Esophagus muscularis mucosa (tissue), 4 donors: ENCODE results near the gene RPL39. TPM values are rescaled to one million over a fixed set of nuclear protein-coding genes. Genes with fewer than 3 reads are reported as not detected.

Experiments used
- DNase-seq: peaks from one replicate; pipeline ENCODE4 v3.0.0-alpha.2; 2017; ENCODE audit errors: extremely low spot score
- H3K27ac ChIP-seq, 4 donors: fragments of 200-600 bp; sonication (generic); replicated peaks in 1 of 4; 1 replicate in 3 of 4; 2 replicates in 1 of 4; pipeline ENCODE4 v1.5.1; 2016 to 2019; ENCODE audit warnings: mild to moderate bottlenecking in 1 of 4
- H3K27me3 ChIP-seq, 4 donors: fragments of 200-600 bp; sonication (generic); one replicate each; pipeline versions ENCODE4 v1.5.1 to v1.6.0; 2016 to 2019
- H3K36me3 ChIP-seq, 4 donors: fragments of 200-600 bp; sonication (generic); one replicate each; pipeline ENCODE4 v1.5.1; 2016 to 2019
- H3K4me1 ChIP-seq, 4 donors: fragments of 200-600 bp; sonication (generic); one replicate each; pipeline ENCODE4 v1.5.1; 2016 to 2019
- H3K4me3 ChIP-seq, 4 donors: fragments of 200-600 bp; sonication (generic); 1 replicate in 2 of 4; 2 replicates in 2 of 4; pipeline ENCODE4 v1.5.1; 2016 to 2019; ENCODE audit warnings: mild to moderate bottlenecking in 4 of 4, moderate library complexity in 1 of 4
- H3K9me3 ChIP-seq, 4 donors: fragments of 200-600 bp; sonication (generic); 1 replicate in 3 of 4; 2 replicates in 1 of 4; pipeline ENCODE4 v1.5.1; 2016 to 2019
- EP300 ChIP-seq: sonication (generic); formaldehyde crosslinking; IDR thresholded peaks from one replicate; pipeline ENCODE4 v1.6.1; 2017; ENCODE audit warnings: antibody characterized with exemption
- POLR2A ChIP-seq: fragments of 450-650 bp; IDR thresholded peaks from one replicate; pipeline ENCODE4 v1.6.1; 2017; ENCODE audit warnings: antibody characterized with exemption, moderate library complexity, mild to moderate bottlenecking, low read depth
- POLR2AphosphoS5 ChIP-seq, 2 donors: sonication (generic); formaldehyde crosslinking; IDR thresholded peaks; one replicate each; pipeline ENCODE4 v1.6.1; 2017; ENCODE audit warnings: antibody characterized with exemption in 2 of 2
- WGBS: methylation state at CpG from one replicate; pipeline ENCODE4 v1.1.5; 2018; 5-methylcytosine and 5-hydroxymethylcytosine counted together
- intact Hi-C: fragments of 100-400 bp; cut with DNase I; formaldehyde crosslinking; loops from one replicate; pipeline ENCODE4 v1.15.1; 2023
- small RNA-seq, 3 donors: library from RNA; depleted of rRNA; stranded (forward); fragments of <200 nt; gene quantifications; one replicate each; pipeline ENCODE3, GENCODE V24; 2016
- total RNA-seq, 4 donors: library from RNA; depleted of rRNA; stranded (reverse); fragments of >200 nt; gene quantifications; one replicate each; pipeline versions ENCODE4 v1.1.0 to v1.2.1, GENCODE V29; 2016
- TF ChIP-seq, protein P1 (sequence below), 3 experiments: fragments of 200-600 bp in 2 of 3; fragments of 450-650 bp in 1 of 3; sonication (generic) in 2 of 3; IDR thresholded peaks; one replicate each; pipeline ENCODE4 v1.5.1; 2017 to 2019; ENCODE audit warnings: antibody characterized with exemption in 3 of 3, mild to moderate bottlenecking in 2 of 3, moderate library complexity in 1 of 3

The RPL39 gene
- total RNA-seq, 4 donors from 2014 or later = 593 to 7,104 (median 2,426) TPM

- intact Hi-C loops = no loop called here
- Histone ChIP-seq H3K36me3 (no peaks in the 10 kb centered on the region), H3K27me3 (no peaks in the 10 kb centered on the region), H3K4me3 (no peak overlapping the region), H3K27ac (no peak overlapping the region), H3K4me1 (no peaks in the 10 kb centered on the region), H3K9me3 (no peaks in the 10 kb centered on the region)
- WGBS = 79% methylated on average over 4 of the region's 4 CpGs
- no peak for DNase-seq
- no peak for TF ChIP-seq POLR2AphosphoS5 (IDR thresholded peaks at IDR 0.05)
- TF ChIP-seq, protein P1, sequence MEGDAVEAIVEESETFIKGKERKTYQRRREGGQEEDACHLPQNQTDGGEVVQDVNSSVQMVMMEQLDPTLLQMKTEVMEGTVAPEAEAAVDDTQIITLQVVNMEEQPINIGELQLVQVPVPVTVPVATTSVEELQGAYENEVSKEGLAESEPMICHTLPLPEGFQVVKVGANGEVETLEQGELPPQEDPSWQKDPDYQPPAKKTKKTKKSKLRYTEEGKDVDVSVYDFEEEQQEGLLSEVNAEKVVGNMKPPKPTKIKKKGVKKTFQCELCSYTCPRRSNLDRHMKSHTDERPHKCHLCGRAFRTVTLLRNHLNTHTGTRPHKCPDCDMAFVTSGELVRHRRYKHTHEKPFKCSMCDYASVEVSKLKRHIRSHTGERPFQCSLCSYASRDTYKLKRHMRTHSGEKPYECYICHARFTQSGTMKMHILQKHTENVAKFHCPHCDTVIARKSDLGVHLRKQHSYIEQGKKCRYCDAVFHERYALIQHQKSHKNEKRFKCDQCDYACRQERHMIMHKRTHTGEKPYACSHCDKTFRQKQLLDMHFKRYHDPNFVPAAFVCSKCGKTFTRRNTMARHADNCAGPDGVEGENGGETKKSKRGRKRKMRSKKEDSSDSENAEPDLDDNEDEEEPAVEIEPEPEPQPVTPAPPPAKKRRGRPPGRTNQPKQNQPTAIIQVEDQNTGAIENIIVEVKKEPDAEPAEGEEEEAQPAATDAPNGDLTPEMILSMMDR (IDR thresholded peaks at IDR 0.05) = no peak
- no peak for TF ChIP-seq POLR2A
- TF ChIP-seq EP300 = no peak
Observed at GRCh38 chrX:119745283-119745848, 46.1 kb downstream of the RPL39 start.

DNA sequence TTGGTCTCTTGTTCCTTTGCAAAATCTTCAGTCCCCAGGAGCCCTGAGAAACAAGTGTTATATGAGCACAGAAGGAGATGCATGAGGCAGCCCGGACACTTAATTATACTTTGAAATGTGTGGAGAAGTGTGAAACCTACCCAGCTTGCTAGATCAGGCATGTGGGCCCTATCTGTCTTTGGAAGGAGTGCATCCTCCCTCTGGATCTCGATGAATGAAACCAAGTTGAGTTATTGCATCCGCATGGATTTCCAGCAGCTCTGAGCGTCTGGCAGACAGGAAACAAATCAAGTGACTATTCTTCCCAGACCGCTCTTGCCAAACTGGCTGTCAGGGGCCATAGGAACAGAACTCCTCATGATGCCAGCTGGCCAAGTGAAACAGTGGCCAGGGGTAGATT, 52.7 kb downstream of the RPL39 start:
- TF ChIP-seq, protein P1 (IDR thresholded peaks at IDR 0.05) = no peak
- TF ChIP-seq POLR2AphosphoS5 (IDR thresholded peaks at IDR 0.05) (no peak), EP300 (no peak), POLR2A (no peak)
- Histone ChIP-seq H3K27ac (no peak overlapping the region), H3K4me1 (peaks cover 0 to 11% (median 9%) of the 10 kb centered on the region in 4 donors), H3K9me3 (no peaks in the 10 kb centered on the region), H3K36me3 (no peaks in the 10 kb centered on the region), H3K4me3 (no peak overlapping the region), H3K27me3 (no peaks in the 10 kb centered on the region)
- intact Hi-C loops = no loop called here
- no peak for DNase-seq
- WGBS = 80% methylated on average over 5 of the region's 5 CpGs

Small RNAs within 50 kb of the gene (small RNA-seq; reads per million reads assigned to genes)
- 0 reads per million in 3 donors for gene SNORA69

Other genes with a start within 250 kb of the RPL39 start
- gene STEEP1, start 226.2 kb downstream of the RPL39 start, total RNA-seq = 10 to 100 TPM; 18.1 to 24.7 (median 20.6) TPM
- gene UBE2A, start 217.1 kb downstream of the RPL39 start, total RNA-seq = 10 to 100 TPM; 24.5 to 39.9 (median 33.3) TPM
- 1 to 10 TPM; 3.3 to 6.7 (median 5.3) TPM for gene NKRF, start 185.2 kb downstream of the RPL39 start, total RNA-seq
- gene SEPTIN6, start 98.5 kb downstream of the RPL39 start, total RNA-seq = 10 to 100 TPM; 51.5 to 67.2 (median 60.5) TPM
- not detected for gene SOWAHD, start 33.0 kb downstream of the RPL39 start, total RNA-seq
- gene UPF3B, start 61.3 kb upstream of the RPL39 start, total RNA-seq = 1 to 10 TPM; 4.1 to 7.1 (median 4.9) TPM
- 10 to 100 TPM in 3 of 4 donors, 1 to 10 TPM in 1; 9.1 to 14.9 (median 12.7) TPM for gene RNF113A, start 80.1 kb upstream of the RPL39 start, total RNA-seq
- 10 to 100 TPM; 61.1 to 90.9 (median 65.5) TPM for gene NDUFA1, start 80.2 kb upstream of the RPL39 start, total RNA-seq
- gene AKAP14, start 104.3 kb upstream of the RPL39 start, total RNA-seq = not detected
- 1 to 10 TPM; 5.3 to 7.1 (median 6.6) TPM for gene NKAP, start 152.1 kb upstream of the RPL39 start, total RNA-seq